ENCODE measurements around the gene CAMKMT.

- TF ChIP-seq POLR2A (IDR thresholded peaks at IDR 0.05) (no peak), EP300 (IDR thresholded peaks at IDR 0.05) (no peak)
- TF ChIP-seq, protein P1, sequence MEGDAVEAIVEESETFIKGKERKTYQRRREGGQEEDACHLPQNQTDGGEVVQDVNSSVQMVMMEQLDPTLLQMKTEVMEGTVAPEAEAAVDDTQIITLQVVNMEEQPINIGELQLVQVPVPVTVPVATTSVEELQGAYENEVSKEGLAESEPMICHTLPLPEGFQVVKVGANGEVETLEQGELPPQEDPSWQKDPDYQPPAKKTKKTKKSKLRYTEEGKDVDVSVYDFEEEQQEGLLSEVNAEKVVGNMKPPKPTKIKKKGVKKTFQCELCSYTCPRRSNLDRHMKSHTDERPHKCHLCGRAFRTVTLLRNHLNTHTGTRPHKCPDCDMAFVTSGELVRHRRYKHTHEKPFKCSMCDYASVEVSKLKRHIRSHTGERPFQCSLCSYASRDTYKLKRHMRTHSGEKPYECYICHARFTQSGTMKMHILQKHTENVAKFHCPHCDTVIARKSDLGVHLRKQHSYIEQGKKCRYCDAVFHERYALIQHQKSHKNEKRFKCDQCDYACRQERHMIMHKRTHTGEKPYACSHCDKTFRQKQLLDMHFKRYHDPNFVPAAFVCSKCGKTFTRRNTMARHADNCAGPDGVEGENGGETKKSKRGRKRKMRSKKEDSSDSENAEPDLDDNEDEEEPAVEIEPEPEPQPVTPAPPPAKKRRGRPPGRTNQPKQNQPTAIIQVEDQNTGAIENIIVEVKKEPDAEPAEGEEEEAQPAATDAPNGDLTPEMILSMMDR (IDR thresholded peaks at IDR 0.05), result no peak
These were observed 9.7 kb downstream of the CAMKMT start for GRCh38 chr2:44371445-44371844.
